Retinal pigment epithelial cell (primary cell): ENCODE measurements around the gene COL9A2.

Experiments
- DNase-seq: peaks from one replicate; pipeline ENCODE4 v3.0.0-alpha.2; 2010; ENCODE audit warnings: low read depth
- H3K4me3 ChIP-seq: 2 replicates; pipeline ENCODE4 v1.5.1; 2011; ENCODE audit warnings: mild to moderate bottlenecking, low read length, control low read depth, moderate library complexity
- TF ChIP-seq, protein P1 (sequence below): conservative IDR thresholded peaks from 2 replicates; pipeline ENCODE4 v1.5.1; 2011; ENCODE audit warnings: low read depth, low read length, control low read depth, inconsistent platforms

Gene COL9A2

DNA sequence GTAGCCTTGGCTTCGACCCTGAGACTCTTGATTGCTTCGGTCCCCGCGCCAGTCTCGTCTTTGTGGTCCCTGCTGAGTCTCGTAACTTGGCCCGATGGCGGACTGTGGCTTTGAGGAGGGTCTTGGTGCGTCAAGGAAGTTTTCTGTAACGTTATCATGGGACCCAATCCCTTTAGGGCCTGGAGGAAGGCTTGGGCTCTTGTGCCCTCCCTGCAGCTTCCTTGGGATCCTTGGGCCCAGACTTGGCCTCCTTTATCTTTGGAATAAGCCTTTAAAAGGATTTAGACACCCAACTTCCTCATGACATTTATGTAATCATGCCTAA lies 58.7 kb downstream of the COL9A2 start:
- peak overlapping the region; percentile 83 for H3K4me3 ChIP-seq
- DNase-seq = peak; percentile 19
- TF ChIP-seq, protein P1, sequence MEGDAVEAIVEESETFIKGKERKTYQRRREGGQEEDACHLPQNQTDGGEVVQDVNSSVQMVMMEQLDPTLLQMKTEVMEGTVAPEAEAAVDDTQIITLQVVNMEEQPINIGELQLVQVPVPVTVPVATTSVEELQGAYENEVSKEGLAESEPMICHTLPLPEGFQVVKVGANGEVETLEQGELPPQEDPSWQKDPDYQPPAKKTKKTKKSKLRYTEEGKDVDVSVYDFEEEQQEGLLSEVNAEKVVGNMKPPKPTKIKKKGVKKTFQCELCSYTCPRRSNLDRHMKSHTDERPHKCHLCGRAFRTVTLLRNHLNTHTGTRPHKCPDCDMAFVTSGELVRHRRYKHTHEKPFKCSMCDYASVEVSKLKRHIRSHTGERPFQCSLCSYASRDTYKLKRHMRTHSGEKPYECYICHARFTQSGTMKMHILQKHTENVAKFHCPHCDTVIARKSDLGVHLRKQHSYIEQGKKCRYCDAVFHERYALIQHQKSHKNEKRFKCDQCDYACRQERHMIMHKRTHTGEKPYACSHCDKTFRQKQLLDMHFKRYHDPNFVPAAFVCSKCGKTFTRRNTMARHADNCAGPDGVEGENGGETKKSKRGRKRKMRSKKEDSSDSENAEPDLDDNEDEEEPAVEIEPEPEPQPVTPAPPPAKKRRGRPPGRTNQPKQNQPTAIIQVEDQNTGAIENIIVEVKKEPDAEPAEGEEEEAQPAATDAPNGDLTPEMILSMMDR = no peak

DNA sequence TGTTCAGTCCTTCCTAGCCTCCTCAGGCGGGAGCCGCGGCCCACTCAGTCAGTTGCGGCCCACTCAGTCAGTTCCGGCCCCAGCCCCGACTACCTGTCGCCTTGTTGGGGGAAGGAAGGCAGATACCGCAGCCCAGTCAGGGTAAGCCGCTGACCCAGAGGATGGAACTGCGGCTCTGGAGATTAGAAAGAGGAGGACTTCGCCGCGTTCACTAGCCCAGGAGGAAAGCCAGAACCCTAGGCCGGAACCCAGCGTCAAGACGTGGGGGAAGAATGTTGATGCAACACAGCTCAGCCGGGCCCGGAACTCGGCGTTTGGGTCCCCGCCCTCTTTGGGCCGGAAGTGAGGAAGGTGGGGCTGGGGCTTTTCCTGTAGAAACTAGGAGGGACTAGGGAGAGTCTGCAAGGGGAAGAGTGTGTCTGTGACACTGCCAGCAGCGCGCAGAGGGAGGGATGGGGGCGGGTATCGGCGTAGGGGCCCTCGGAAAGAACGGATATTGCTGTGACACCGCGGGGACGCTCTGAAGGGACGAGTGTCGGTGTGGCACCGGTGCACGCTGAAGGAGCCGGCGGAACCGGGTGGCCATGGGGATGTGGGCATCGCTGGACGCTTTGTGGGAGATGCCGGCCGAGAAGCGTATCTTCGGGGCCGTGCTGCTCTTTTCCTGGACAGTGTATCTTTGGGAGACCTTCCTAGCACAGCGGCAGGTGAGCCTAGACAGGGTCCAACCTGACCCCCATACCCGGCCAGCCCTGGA lies 59.2 kb downstream of the COL9A2 start, which contains the start of gene ZMPSTE24:
Gene ZMPSTE24, plus strand, starts transcription at position 549 of the 757 bp plus-strand sequence. Its CDS starts 36 bp downstream, at position 585.
- peak; percentile 95 for DNase-seq
- H3K4me3 ChIP-seq = peak within 1 kb of the TSS; percentile 83
- TF ChIP-seq, protein P1 = no peak

DNA sequence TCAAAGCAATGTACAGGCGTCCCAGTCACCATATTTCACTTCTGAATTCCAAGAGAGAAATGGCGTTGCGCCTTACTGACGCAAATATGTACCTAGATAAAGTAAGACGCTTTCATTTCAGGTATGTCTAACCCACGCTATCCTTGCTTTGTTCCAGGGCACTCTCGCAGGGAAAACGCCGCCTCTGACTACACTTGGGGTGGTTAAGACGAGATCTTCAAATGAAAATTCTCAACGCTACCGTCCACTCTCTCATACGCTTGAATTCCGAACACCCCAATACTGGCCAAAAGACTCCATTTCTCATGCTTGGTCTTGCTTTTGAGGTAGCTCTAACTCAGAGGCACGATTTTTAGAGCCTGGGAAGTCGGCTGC lies 59.8 kb downstream of the COL9A2 start:
- TF ChIP-seq, protein P1 = no peak
- DNase-seq = no peak
- peak overlapping the region; percentile 83 for H3K4me3 ChIP-seq

GRCh38 chr1:40256401-40257084 lies 60.5 kb downstream of the COL9A2 start:
- peak overlapping the region; percentile 83 for H3K4me3 ChIP-seq
- TF ChIP-seq, protein P1 = no peak

DNA sequence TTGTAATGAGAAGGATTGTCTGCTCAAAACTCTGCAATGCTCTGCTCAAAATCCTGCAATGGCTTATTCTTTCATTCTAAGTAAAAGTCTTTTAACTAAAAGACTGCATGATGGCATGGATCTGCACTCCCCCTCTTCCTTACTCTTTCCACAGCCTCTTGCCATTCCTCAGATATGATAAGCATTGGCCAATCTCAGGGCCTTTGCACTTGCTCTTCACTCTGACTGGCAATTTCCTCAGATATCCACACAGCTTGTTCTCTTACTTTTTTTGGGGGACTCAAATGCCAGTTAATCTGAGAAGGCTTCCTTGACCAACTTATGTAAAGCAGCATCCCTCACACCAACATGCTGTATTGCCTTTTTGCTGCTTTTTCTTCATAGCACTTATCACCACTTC lies 61.9 kb downstream of the COL9A2 start:
- TF ChIP-seq, protein P1 = no peak
- no peak for DNase-seq
- no peak overlapping the region for H3K4me3 ChIP-seq

More at GRCh38 chr1:40256401-40257084, 60.5 kb downstream of the COL9A2 start:
- no peak for DNase-seq

- no peak for DNase-seq
- TF ChIP-seq, protein P1 = no peak
- no peak overlapping the region for H3K4me3 ChIP-seq
Measured at GRCh38 chr1:40252601-40253000, 64.5 kb downstream of the COL9A2 start.

DNA sequence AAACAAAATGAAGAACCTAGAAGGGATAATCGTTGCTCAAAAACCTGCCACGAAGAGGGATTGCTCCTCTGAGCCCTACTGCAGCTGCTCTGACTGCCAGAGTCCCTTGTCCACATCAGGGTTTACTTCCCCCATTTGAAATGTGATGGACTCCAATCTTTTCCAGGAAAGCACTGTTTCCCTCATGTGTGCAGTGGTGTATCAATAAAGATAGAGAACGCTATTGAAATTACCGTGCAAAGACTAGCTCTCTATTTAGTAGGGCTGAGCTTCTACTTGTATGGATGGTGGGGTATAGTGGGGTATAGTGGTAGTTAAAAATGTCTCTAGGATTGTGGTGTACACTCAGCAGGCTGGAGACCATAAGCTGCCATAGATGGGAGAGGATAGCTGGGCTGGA lies 65.6 kb downstream of the COL9A2 start:
- no peak overlapping the region for H3K4me3 ChIP-seq
- TF ChIP-seq, protein P1 = no peak
- DNase-seq = no peak
